Activated T-helper 1 cell treated with anti-CD3 and anti-CD28 coated beads, Interleukin-12 subunit alpha, Interleukin-12 subunit beta, Interleukin-2, Interleukin-4 antibody, amounts not matched to agents 30 ng/mL and 10 ng/mL and 1 ng/mL, durations not matched to agents 14 hours and 24 hours and 36 hours (primary cell): ENCODE results near the gene APBA3. TPM values are rescaled to one million over a fixed set of nuclear protein-coding genes. Genes with fewer than 3 reads are reported as not detected.
A peak's percentile ranks its signal among the peaks of the same experiment; 100 is the strongest.

Experiments used
- DNase-seq: peaks from one replicate; pipeline ENCODE4 v3.0.0; 2021; ENCODE audit warnings: low spot score
- H3K27ac Mint-ChIP-seq: one replicate; pipeline ENCODE4 v1.8.0; 2021; ENCODE audit warnings: mild to moderate bottlenecking, mixed read lengths
- H3K27me3 Mint-ChIP-seq: one replicate; pipeline ENCODE4 v1.8.0; 2022; ENCODE audit warnings: mild to moderate bottlenecking, moderate library complexity, mixed read lengths; ENCODE audit not compliant: insufficient read depth
- H3K36me3 Mint-ChIP-seq: one replicate; pipeline ENCODE4 v1.8.0; 2021; ENCODE audit warnings: low read depth, mixed read lengths
- H3K4me1 Mint-ChIP-seq: one replicate; pipeline ENCODE4 v1.8.0; 2021; ENCODE audit warnings: low read depth, mixed read lengths
- H3K4me3 Mint-ChIP-seq: one replicate; pipeline ENCODE4 v1.8.0; 2021; ENCODE audit warnings: mild to moderate bottlenecking, moderate library complexity, mixed read lengths
- H3K9me3 Mint-ChIP-seq: one replicate; pipeline ENCODE4 v1.8.0; 2021; ENCODE audit warnings: mixed read lengths
- intact Hi-C: fragments of 100-400 bp; cut with micrococcal nuclease; formaldehyde crosslinking; loops from one replicate; pipeline ENCODE4 v1.15.1; 2024
- total RNA-seq: library from RNA; stranded (reverse); gene quantifications from 2 replicates; pipeline ENCODE4 v1.2.3, GENCODE V29; 2022

APBA3 gene
- total RNA-seq, 1 donor from 2014 or later: 48.9 TPM

- Mint-ChIP-seq H3K27ac (no peak overlapping the region), H3K36me3 (no peaks in the 10 kb centered on the region), H3K4me1 (no peaks in the 10 kb centered on the region), H3K27me3 (peaks cover 15% of the 10 kb centered on the region), H3K4me3 (no peak overlapping the region), H3K9me3 (no peaks in the 10 kb centered on the region)
- no peak for DNase-seq
- intact Hi-C loops: no loop called here
Observed at GRCh38 chr19:3710265-3710812, 51.2 kb downstream of the APBA3 start.

DNA sequence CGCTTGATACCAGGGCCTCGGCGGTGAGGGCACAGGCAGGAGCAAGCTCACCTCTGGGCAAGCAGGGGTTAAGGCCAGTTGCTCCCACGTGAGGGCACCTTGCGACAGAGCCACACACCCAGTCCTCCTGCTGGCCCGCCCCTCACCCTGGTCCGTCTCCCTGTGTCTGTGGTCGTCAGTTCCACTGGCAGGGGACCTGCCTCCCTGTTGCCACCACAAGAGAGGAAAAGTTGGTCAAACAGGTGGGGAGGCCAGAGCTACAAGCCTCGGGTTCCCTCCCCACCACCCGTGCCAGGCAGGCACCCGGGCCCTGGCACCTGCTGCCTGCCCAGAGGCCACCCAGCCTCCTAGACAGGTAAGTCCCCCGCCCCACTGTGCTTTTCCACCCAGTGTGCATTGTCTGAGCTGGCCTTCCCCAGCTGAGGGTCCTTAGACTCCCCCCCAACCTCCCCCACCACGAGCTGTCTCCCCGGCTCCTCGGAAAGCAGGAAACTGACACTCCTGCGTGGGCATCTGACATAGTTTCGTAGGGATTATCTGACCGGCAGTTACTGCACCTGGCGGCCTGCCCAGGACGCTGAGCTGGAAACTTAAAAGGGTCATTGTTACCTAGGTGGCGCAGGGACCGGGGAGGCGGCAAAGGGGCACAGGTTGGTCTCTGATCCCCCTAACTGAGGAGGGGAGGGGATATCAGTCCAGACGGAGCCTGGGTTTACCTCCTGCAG lies 53.1 kb downstream of the APBA3 start, which contains the start of gene TJP3:
TJP3 (plus strand) TSS at position 178 of the 725 bp plus-strand sequence. CDS start 20,049 bp downstream, outside the sequence.
- Mint-ChIP-seq H3K36me3 (no peaks in the 10 kb centered on the region), H3K4me1 (no peaks in the 10 kb centered on the region), H3K9me3 (no peaks in the 10 kb centered on the region), H3K27ac (no peak within 1 kb of the TSS), H3K4me3 (no peak within 1 kb of the TSS), H3K27me3 (peaks cover 15% of the 10 kb centered on the region)
- no peak for DNase-seq
- intact Hi-C loops: loop anchor here (10.0 kb wide), 1 partner anchor 384 kb away; no protein-coding TSS in a partner anchor

DNA sequence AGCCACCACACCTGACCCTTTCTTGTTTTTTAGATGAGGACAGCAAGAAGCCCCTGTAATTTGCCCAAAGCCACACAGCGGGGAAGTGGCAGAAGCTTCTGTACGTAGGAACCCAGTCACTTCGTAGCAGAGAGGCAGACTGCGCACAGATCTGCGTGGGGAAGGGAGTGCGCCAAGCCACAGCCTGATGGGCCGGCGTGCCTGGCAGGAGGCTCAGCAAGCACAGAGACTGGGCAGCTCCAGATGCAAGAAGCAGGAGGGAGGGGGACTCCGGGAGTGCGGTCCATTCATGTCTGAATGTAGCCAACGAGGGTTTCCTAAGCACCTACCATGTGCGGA lies 53.7 kb downstream of the APBA3 start:
- H3K9me3 Mint-ChIP-seq: no peaks in the 10 kb centered on the region
- no peak for DNase-seq
- H3K27me3 Mint-ChIP-seq: peaks cover 14% of the 10 kb centered on the region
- no peak overlapping the region for H3K27ac Mint-ChIP-seq
- no peaks in the 10 kb centered on the region for H3K36me3 Mint-ChIP-seq
- intact Hi-C loops: loop anchor here (10.0 kb wide), 1 partner anchor 383 kb away; no protein-coding TSS in a partner anchor
- H3K4me3 Mint-ChIP-seq: no peak overlapping the region
- no peaks in the 10 kb centered on the region for H3K4me1 Mint-ChIP-seq

DNA sequence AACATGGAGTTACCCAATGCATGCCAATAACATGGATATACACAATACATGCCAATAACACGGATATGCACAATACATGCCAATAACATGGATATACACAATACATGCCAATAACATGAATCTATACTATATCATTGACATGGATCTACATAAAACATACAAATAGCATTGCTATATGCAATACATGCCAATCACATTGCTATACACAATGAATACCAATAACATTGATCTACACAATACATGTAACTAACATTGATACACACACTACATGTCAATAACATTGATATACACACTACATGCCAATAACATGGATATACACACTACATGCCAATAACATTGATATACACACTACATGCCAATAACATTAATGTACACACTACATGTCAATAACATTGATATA lies 60.3 kb downstream of the APBA3 start:
- Mint-ChIP-seq H3K4me1 (peaks cover 5% of the 10 kb centered on the region), H3K27me3 (peaks cover 2% of the 10 kb centered on the region), H3K36me3 (no peaks in the 10 kb centered on the region), H3K4me3 (peak overlapping the region; percentile 73), H3K9me3 (no peaks in the 10 kb centered on the region), H3K27ac (no peak overlapping the region)
- no peak for DNase-seq
- intact Hi-C loops: loop anchor here (10.0 kb wide), 1 partner anchor 376 kb away; no protein-coding TSS in a partner anchor

Other genes with a start within 250 kb of the APBA3 start
- gene TEKTIP1, start 222.5 kb downstream of the APBA3 start, total RNA-seq: 1.4 and 1.7 TPM in 2 replicates
- gene MFSD12, start 204.1 kb downstream of the APBA3 start, total RNA-seq: 126 and 136 TPM in 2 replicates
- gene HMG20B, start 188.7 kb downstream of the APBA3 start, total RNA-seq: 56.4 and 63.0 TPM in 2 replicates
- 0.31 and 0.39 TPM in 2 replicates for gene GIPC3, start 176.2 kb downstream of the APBA3 start, total RNA-seq
- gene TBXA2R, start 154.8 kb downstream of the APBA3 start, total RNA-seq: 0.47 and 1.0 TPM in 2 replicates
- 37.2 and 40.8 TPM in 2 replicates for gene CACTIN, start 134.9 kb downstream of the APBA3 start, total RNA-seq
- gene PIP5K1C, start 61.2 kb downstream of the APBA3 start, total RNA-seq: 24.5 and 28.0 TPM in 2 replicates
- 0.08 TPM in 1 of 2 replicates, not detected in the other for gene TJP3, start 53.3 kb downstream of the APBA3 start, total RNA-seq
- gene MRPL54, start 990 bp upstream of the APBA3 start, total RNA-seq: 88.2 and 94.7 TPM in 2 replicates
- gene RAX2, start 10.5 kb upstream of the APBA3 start, total RNA-seq: not detected in 2 replicates
- gene MATK, start 24.7 kb upstream of the APBA3 start, total RNA-seq: 21.5 and 24.3 TPM in 2 replicates
- 0.39 TPM in 1 of 2 replicates, not detected in the other for gene ZFR2, start 107.3 kb upstream of the APBA3 start, total RNA-seq
- not detected in 2 replicates for gene ATCAY, start 119.0 kb upstream of the APBA3 start, total RNA-seq
- gene NMRK2, start 171.4 kb upstream of the APBA3 start, total RNA-seq: not detected in 2 replicates
- gene DAPK3, start 209.4 kb upstream of the APBA3 start, total RNA-seq: 47.2 and 47.3 TPM in 2 replicates
- 2,359 TPM in 2 replicates for gene EEF2, start 223.8 kb upstream of the APBA3 start, total RNA-seq
- gene PIAS4, start 246.0 kb upstream of the APBA3 start, total RNA-seq: 37.6 and 41.0 TPM in 2 replicates